Mammary epithelial cell (primary cell): ENCODE data around the gene HOXB13.

Source experiments
- CTCF ChIP-seq, 2 donors: IDR thresholded peaks in 1 of 2; conservative IDR thresholded peaks in 1 of 2; 2 replicates each; pipeline ENCODE4 v1.5.1; 2011 to 2012; ENCODE audit warnings: inconsistent platforms in 2 of 2, low read length in 2 of 2, mild to moderate bottlenecking in 2 of 2, control low read depth in 1 of 2, low read depth in 1 of 2; ENCODE audit not compliant: insufficient read depth in 1 of 2; ENCODE audit errors: extremely low read depth in 1 of 2
- EZH2 ChIP-seq: IDR thresholded peaks from 2 replicates; pipeline ENCODE4 v1.6.1; 2012; ENCODE audit warnings: low read length, inconsistent platforms, borderline replicate concordance

GRCh38 chr17:48721009-48721402, 7.5 kb downstream of the HOXB13 start:
- TF ChIP-seq CTCF (conservative IDR thresholded peaks at IDR 0.05 in 1 of 2, IDR thresholded peaks at IDR 0.05 in 1 of 2; ENCODE audit: extremely low read depth in 1 of 2, insufficient read depth in 1 of 2, low read depth in 1 of 2, low read length in 2 of 2): no peak
- TF ChIP-seq EZH2: no peak
